ENCODE data around the gene NBAS. TPM values are rescaled to one million over a fixed set of nuclear protein-coding genes. Genes with fewer than 3 reads are reported as not detected.

The NBAS gene
- total RNA-seq, 1 experiment from 2014 or later = 36.3 TPM

DNA sequence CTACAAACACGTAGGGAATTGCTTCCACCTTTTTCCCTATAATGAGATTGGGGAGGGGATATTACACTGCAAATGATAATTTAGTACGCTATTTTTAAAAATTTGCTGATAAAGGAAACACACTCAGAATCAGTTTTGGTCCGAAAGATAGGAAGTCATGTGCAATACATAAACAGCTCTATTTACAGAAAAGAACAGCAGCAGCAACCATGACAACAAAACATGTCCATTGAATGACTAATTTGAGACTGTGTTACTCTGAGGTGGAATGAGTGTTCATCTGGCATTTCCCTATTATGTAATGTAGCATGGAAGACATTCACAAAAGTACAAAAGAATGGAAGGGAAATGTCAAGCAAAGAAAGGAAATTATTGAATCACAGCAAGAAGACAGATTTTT lies 337.2 kb downstream of the NBAS start:
- Histone ChIP-seq H3K27me3 (ENCODE audit: control insufficient read depth, insufficient read depth, low read length) (no peaks in the 10 kb centered on the region), H3K27ac (ENCODE audit: low read length) (no peak overlapping the region), H3K9me3 (ENCODE audit: control insufficient read depth, insufficient read depth, low read depth, low read length) (no peaks in the 10 kb centered on the region), H3K4me1 (ENCODE audit: control insufficient read depth, insufficient read depth, low read length) (no peaks in the 10 kb centered on the region), H3K4me3 (ENCODE audit: low read depth in 2 of 2, low read length in 2 of 2) (no peak overlapping the region), H3K36me3 (ENCODE audit: control insufficient read depth, insufficient read depth, low read length) (no peaks in the 10 kb centered on the region)
- TF ChIP-seq TCF7L2 (IDR thresholded peaks at IDR 0.05; ENCODE audit: low read depth, low read length) (no peak), CTCF (IDR thresholded peaks at IDR 0.05) (no peak), SIN3A (IDR thresholded peaks at IDR 0.05; ENCODE audit: borderline replicate concordance, insufficient read depth, low read depth, low read length) (no peak), POLR2AphosphoS5 (IDR thresholded peaks at IDR 0.05; ENCODE audit: low read depth, low read length) (no peak)
- TF ChIP-seq, protein P1, sequence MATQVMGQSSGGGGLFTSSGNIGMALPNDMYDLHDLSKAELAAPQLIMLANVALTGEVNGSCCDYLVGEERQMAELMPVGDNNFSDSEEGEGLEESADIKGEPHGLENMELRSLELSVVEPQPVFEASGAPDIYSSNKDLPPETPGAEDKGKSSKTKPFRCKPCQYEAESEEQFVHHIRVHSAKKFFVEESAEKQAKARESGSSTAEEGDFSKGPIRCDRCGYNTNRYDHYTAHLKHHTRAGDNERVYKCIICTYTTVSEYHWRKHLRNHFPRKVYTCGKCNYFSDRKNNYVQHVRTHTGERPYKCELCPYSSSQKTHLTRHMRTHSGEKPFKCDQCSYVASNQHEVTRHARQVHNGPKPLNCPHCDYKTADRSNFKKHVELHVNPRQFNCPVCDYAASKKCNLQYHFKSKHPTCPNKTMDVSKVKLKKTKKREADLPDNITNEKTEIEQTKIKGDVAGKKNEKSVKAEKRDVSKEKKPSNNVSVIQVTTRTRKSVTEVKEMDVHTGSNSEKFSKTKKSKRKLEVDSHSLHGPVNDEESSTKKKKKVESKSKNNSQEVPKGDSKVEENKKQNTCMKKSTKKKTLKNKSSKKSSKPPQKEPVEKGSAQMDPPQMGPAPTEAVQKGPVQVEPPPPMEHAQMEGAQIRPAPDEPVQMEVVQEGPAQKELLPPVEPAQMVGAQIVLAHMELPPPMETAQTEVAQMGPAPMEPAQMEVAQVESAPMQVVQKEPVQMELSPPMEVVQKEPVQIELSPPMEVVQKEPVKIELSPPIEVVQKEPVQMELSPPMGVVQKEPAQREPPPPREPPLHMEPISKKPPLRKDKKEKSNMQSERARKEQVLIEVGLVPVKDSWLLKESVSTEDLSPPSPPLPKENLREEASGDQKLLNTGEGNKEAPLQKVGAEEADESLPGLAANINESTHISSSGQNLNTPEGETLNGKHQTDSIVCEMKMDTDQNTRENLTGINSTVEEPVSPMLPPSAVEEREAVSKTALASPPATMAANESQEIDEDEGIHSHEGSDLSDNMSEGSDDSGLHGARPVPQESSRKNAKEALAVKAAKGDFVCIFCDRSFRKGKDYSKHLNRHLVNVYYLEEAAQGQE (IDR thresholded peaks at IDR 0.05; ENCODE audit: insufficient read depth in 1 of 2, low read depth in 2 of 2, low read length in 1 of 2) = no peak
- no peak for DNase-seq (ENCODE audit: low read depth, low spot score)
- ChIA-PET POLR2A (interaction anchor here (0.7 kb wide), 1 partner anchor 14 kb away, joined by 6 read pairs; no protein-coding TSS in a partner anchor), CTCF (no interaction called here)
- ATAC-seq = no peak
- BruUV-seq (replicated peaks) = no TSS peak
- in situ Hi-C loops (cut with HindIII; ENCODE audit: low pct_unique_long_range_greater_than_20kb, low sequenced_read_pairs) (no loop called here), intact Hi-C loops (cut with micrococcal nuclease; ENCODE audit: unreplicated experiment) (no loop called here)

DNA sequence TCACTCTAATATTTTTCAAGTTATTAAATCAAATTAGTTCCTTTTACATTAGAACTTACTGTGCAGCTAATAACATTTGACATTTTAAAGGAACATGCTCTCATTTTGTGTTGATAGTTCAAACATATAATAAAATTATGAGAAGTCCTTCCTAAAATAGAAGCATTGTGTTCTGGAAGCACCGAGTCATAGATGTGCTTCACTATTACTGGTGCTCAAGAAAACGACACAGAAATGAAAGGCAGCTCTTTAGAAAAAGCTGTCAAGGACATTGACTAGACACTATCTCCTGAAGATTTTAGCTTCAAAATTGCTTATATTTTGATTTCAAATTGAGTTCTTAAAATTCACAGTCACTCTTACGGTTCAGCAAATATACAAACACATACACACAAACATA lies 338.3 kb downstream of the NBAS start:
- no peak overlapping the region for H3K27ac ChIP-seq (ENCODE audit: low read length)
- in situ Hi-C loops (cut with HindIII; ENCODE audit: low pct_unique_long_range_greater_than_20kb, low sequenced_read_pairs) = no loop called here
- no peaks in the 10 kb centered on the region for H3K27me3 ChIP-seq (ENCODE audit: control insufficient read depth, insufficient read depth, low read length)
- ChIA-PET POLR2A (interaction anchor here (0.7 kb wide), 1 partner anchor 13 kb away, joined by 6 read pairs; no protein-coding TSS in a partner anchor), CTCF (no interaction called here)
- BruUV-seq (replicated peaks) = no TSS peak
- no peaks in the 10 kb centered on the region for H3K9me3 ChIP-seq (ENCODE audit: control insufficient read depth, insufficient read depth, low read depth, low read length)
- no peaks in the 10 kb centered on the region for H3K36me3 ChIP-seq (ENCODE audit: control insufficient read depth, insufficient read depth, low read length)
- H3K4me3 ChIP-seq (ENCODE audit: low read depth in 2 of 2, low read length in 2 of 2) = no peak overlapping the region
- TF ChIP-seq, protein P1 (IDR thresholded peaks at IDR 0.05; ENCODE audit: insufficient read depth in 1 of 2, low read depth in 2 of 2, low read length in 1 of 2) = no peak
- no peak for TF ChIP-seq POLR2AphosphoS5 (IDR thresholded peaks at IDR 0.05; ENCODE audit: low read depth, low read length)
- intact Hi-C loops (cut with micrococcal nuclease; ENCODE audit: unreplicated experiment) = no loop called here
- no peaks in the 10 kb centered on the region for H3K4me1 ChIP-seq (ENCODE audit: control insufficient read depth, insufficient read depth, low read length)
- DNase-seq (ENCODE audit: low read depth, low spot score) (no peak), ATAC-seq (no peak)

All from Panc1 (cell line).